ENCODE measurements around the gene EBP.

GRCh38 chrX:48480583-48480982 is 41.0 kb upstream of the EBP start:
- TF ChIP-seq CTCF (IDR thresholded peaks at IDR 0.05; ENCODE audit: low read depth, low read length): no peak
- no peak for TF ChIP-seq POLR2A (IDR thresholded peaks at IDR 0.05; ENCODE audit: extremely low read depth, insufficient read length)

Data from NB4 (cell line).